Measurements from ENCODE around the gene ACSL5. TPM values are rescaled to one million over a fixed set of nuclear protein-coding genes. Genes with fewer than 3 reads are reported as not detected.

The ACSL5 gene
- total RNA-seq, 2 experiments from 2014 or later: 25.3 to 25.4 TPM

- POLR2A ChIA-PET: interaction anchor here (0.6 to 3.4 kb wide), 4 partner anchors 10 to 60 kb away, joined by 3 to 22 read pairs (median 3); partner anchors contain the start of gene ACSL5
- BruUV-seq (replicated peaks): no TSS peak
Observed at GRCh38 chr10:112365451-112365850, 8.5 kb upstream of the ACSL5 start.

GRCh38 chr10:112366992-112367391 lies 6.9 kb upstream of the ACSL5 start:
- no peak overlapping the region for H2AFZ ChIP-seq (ENCODE audit: low read length)

More at GRCh38 chr10:112365451-112365850, 8.5 kb upstream of the ACSL5 start:
- TF ChIP-seq EZH2phosphoT487 (IDR thresholded peaks at IDR 0.05; ENCODE audit: borderline replicate concordance, low read depth, low read length): no peak
- no peak for TF ChIP-seq CTCF (conservative IDR thresholded peaks at IDR 0.05; ENCODE audit: low read length)
- Histone ChIP-seq H3K4me3 (ENCODE audit: low read depth, low read length, poor library complexity, severe bottlenecking) (no peak overlapping the region), H3K9me3 (ENCODE audit: low read length) (no peaks in the 10 kb centered on the region), H4K20me1 (ENCODE audit: insufficient read depth, low read length) (no peaks in the 10 kb centered on the region), H3K27ac (ENCODE audit: low read depth, low read length, poor library complexity, severe bottlenecking) (no peak overlapping the region), H3K9me2 (ENCODE audit: insufficient read depth, low read length) (no peaks in the 10 kb centered on the region), H3K79me2 (ENCODE audit: insufficient read depth, low read depth, low read length) (no peaks in the 10 kb centered on the region), H3K36me3 (ENCODE audit: insufficient read depth, low read length) (no peaks in the 10 kb centered on the region), H3K4me2 (ENCODE audit: low read length) (no peak overlapping the region), H3K4me1 (ENCODE audit: insufficient read depth, low read length, poor library complexity, severe bottlenecking) (no peaks in the 10 kb centered on the region), H2AFZ (ENCODE audit: low read length) (no peak overlapping the region)
- no peak for DNase-seq (ENCODE audit: low spot score)
- CTCF ChIA-PET (ENCODE audit: unreplicated experiment): interaction anchor here (1.4 kb wide), 1 partner anchor 9 kb away, joined by 4 read pairs; the partner anchor contains the start of gene ACSL5
- intact Hi-C loops (cut with micrococcal nuclease; ENCODE audit: unreplicated experiment): no loop called here

More at GRCh38 chr10:112366992-112367391, 6.9 kb upstream of the ACSL5 start:
- no peak overlapping the region for H3K4me2 ChIP-seq (ENCODE audit: low read length)
- no peak for DNase-seq (ENCODE audit: low spot score)
- H4K20me1 ChIP-seq (ENCODE audit: insufficient read depth, low read length): no peaks in the 10 kb centered on the region
- H3K79me2 ChIP-seq (ENCODE audit: insufficient read depth, low read depth, low read length): no peaks in the 10 kb centered on the region
- BruUV-seq (replicated peaks): no TSS peak
- H3K4me1 ChIP-seq (ENCODE audit: insufficient read depth, low read length, poor library complexity, severe bottlenecking): no peaks in the 10 kb centered on the region
- no peaks in the 10 kb centered on the region for H3K9me2 ChIP-seq (ENCODE audit: insufficient read depth, low read length)
- H3K36me3 ChIP-seq (ENCODE audit: insufficient read depth, low read length): no peaks in the 10 kb centered on the region
- H3K9me3 ChIP-seq (ENCODE audit: low read length): no peaks in the 10 kb centered on the region
- H3K27ac ChIP-seq (ENCODE audit: low read depth, low read length, poor library complexity, severe bottlenecking): no peak overlapping the region
- intact Hi-C loops (cut with micrococcal nuclease; ENCODE audit: unreplicated experiment): no loop called here
- POLR2A ChIA-PET: interaction anchor here (3.4 kb wide), 1 partner anchor 8 kb away, joined by 22 read pairs; the partner anchor contains the start of gene ACSL5
- TF ChIP-seq CTCF (conservative IDR thresholded peaks at IDR 0.05; ENCODE audit: low read length) (no peak), EZH2phosphoT487 (IDR thresholded peaks at IDR 0.05; ENCODE audit: borderline replicate concordance, low read depth, low read length) (no peak)
- CTCF ChIA-PET (ENCODE audit: unreplicated experiment): no interaction called here
- H3K4me3 ChIP-seq (ENCODE audit: low read depth, low read length, poor library complexity, severe bottlenecking): no peak overlapping the region

Data from OCI-LY7 (cell line).